ENCODE results near the gene PCCA.

Gene PCCA

GRCh38 chr13:100365680-100366079 lies 276.8 kb downstream of the PCCA start:
- H2BK5ac ChIP-seq (ENCODE audit: low read depth, low read length, poor library complexity, severe bottlenecking): no peak overlapping the region
- 88% methylated on average over 1 of the region's 3 CpGs for WGBS
- H3K79me1 ChIP-seq (replicated peaks; ENCODE audit: low read length, poor library complexity, severe bottlenecking): peaks cover 7% of the 10 kb centered on the region
- H2AK5ac ChIP-seq (ENCODE audit: low read length, severe bottlenecking): no peak overlapping the region
- no peak overlapping the region for H2AFZ ChIP-seq (ENCODE audit: low read depth, low read length)
- H3K4me3 ChIP-seq (ENCODE audit: insufficient read depth in 1 of 2, low read depth in 1 of 2, low read length in 2 of 2): no peak overlapping the region
- no peak overlapping the region for H3K27ac ChIP-seq (ENCODE audit: low read length, poor library complexity, severe bottlenecking)
- H2BK12ac ChIP-seq (ENCODE audit: low read length in 2 of 2): no peak overlapping the region
- no peak overlapping the region for H3K9ac ChIP-seq (ENCODE audit: low read length)
- no peak overlapping the region for H3K18ac ChIP-seq (ENCODE audit: low read depth in 1 of 2, low read length in 2 of 2)
- H4K8ac ChIP-seq (ENCODE audit: low read length): no peak overlapping the region
- H3K23ac ChIP-seq (ENCODE audit: low read length in 2 of 2): no peak overlapping the region
- H3K4me2 ChIP-seq (ENCODE audit: low read length, poor library complexity, severe bottlenecking): no peak overlapping the region
- H3K9me3 ChIP-seq (ENCODE audit: control insufficient read depth, low read length): no peaks in the 10 kb centered on the region
- no peak for DNase-seq
- H3K4ac ChIP-seq (ENCODE audit: low read depth in 1 of 2, low read length in 2 of 2): no peak overlapping the region
- H2BK15ac ChIP-seq (ENCODE audit: low read depth, poor library complexity, severe bottlenecking): no peak overlapping the region
- H3K14ac ChIP-seq (ENCODE audit: low read length in 2 of 2): no peak overlapping the region
- no peak overlapping the region for H2BK120ac ChIP-seq (ENCODE audit: low read depth, low read length)
- H3K36me3 ChIP-seq (ENCODE audit: control insufficient read depth in 1 of 2, insufficient read depth in 2 of 2, low read depth in 1 of 2, low read length in 2 of 2): no peaks in the 10 kb centered on the region
- no peaks in the 10 kb centered on the region for H3K27me3 ChIP-seq (ENCODE audit: control insufficient read depth in 1 of 2, insufficient read depth in 1 of 2, low read length in 2 of 2)
- H4K91ac ChIP-seq (ENCODE audit: low read length): no peak overlapping the region
- H3K4me1 ChIP-seq (ENCODE audit: control insufficient read depth, insufficient read depth, low read depth, low read length): peaks cover 3% of the 10 kb centered on the region

GRCh38 chr13:100378533-100378932 lies 289.6 kb downstream of the PCCA start:
- Histone ChIP-seq H2BK120ac (ENCODE audit: low read depth, low read length) (no peak overlapping the region), H3K36me3 (ENCODE audit: control insufficient read depth in 1 of 2, insufficient read depth in 2 of 2, low read depth in 1 of 2, low read length in 2 of 2) (peaks cover 5 to 24% of the 10 kb centered on the region in 2 experiments), H4K8ac (ENCODE audit: low read length) (no peak overlapping the region), H3K23ac (ENCODE audit: low read length in 2 of 2) (no peak overlapping the region), H3K79me1 (replicated peaks; ENCODE audit: low read length, poor library complexity, severe bottlenecking) (peaks cover 32% of the 10 kb centered on the region), H2AK5ac (ENCODE audit: low read length, severe bottlenecking) (no peak overlapping the region), H3K4me3 (ENCODE audit: insufficient read depth in 1 of 2, low read depth in 1 of 2, low read length in 2 of 2) (no peak overlapping the region), H3K14ac (ENCODE audit: low read length in 2 of 2) (no peak overlapping the region), H3K9ac (ENCODE audit: low read length) (no peak overlapping the region), H2BK15ac (ENCODE audit: low read depth, poor library complexity, severe bottlenecking) (no peak overlapping the region), H3K27ac (ENCODE audit: low read length, poor library complexity, severe bottlenecking) (no peak overlapping the region), H3K4me2 (ENCODE audit: low read length, poor library complexity, severe bottlenecking) (no peak overlapping the region), H3K18ac (ENCODE audit: low read depth in 1 of 2, low read length in 2 of 2) (no peak overlapping the region), H3K4ac (ENCODE audit: low read depth in 1 of 2, low read length in 2 of 2) (no peak overlapping the region), H2BK5ac (ENCODE audit: low read depth, low read length, poor library complexity, severe bottlenecking) (no peak overlapping the region), H2AFZ (ENCODE audit: low read depth, low read length) (no peak overlapping the region), H4K91ac (ENCODE audit: low read length) (no peak overlapping the region), H2BK12ac (ENCODE audit: low read length in 2 of 2) (no peak overlapping the region), H3K27me3 (ENCODE audit: control insufficient read depth in 1 of 2, insufficient read depth in 1 of 2, low read length in 2 of 2) (no peaks in the 10 kb centered on the region), H3K9me3 (ENCODE audit: control insufficient read depth, low read length) (peaks cover 27% of the 10 kb centered on the region), H3K4me1 (ENCODE audit: control insufficient read depth, insufficient read depth, low read depth, low read length) (peaks cover 7% of the 10 kb centered on the region)
- no peak for DNase-seq

- H3K27ac ChIP-seq (ENCODE audit: low read length, poor library complexity, severe bottlenecking): no peak overlapping the region
- no peak overlapping the region for H2AFZ ChIP-seq (ENCODE audit: low read depth, low read length)
- no peak overlapping the region for H2BK5ac ChIP-seq (ENCODE audit: low read depth, low read length, poor library complexity, severe bottlenecking)
- no peak overlapping the region for H3K23ac ChIP-seq (ENCODE audit: low read length in 2 of 2)
- H2BK12ac ChIP-seq (ENCODE audit: low read length in 2 of 2): peak overlapping the region in 1 of 2 experiments; percentile 25
- H3K4me1 ChIP-seq (ENCODE audit: control insufficient read depth, insufficient read depth, low read depth, low read length): peaks cover 7% of the 10 kb centered on the region
- no peak overlapping the region for H3K4ac ChIP-seq (ENCODE audit: low read depth in 1 of 2, low read length in 2 of 2)
- no peak overlapping the region for H4K91ac ChIP-seq (ENCODE audit: low read length)
- H2BK120ac ChIP-seq (ENCODE audit: low read depth, low read length): no peak overlapping the region
- no peaks in the 10 kb centered on the region for H3K27me3 ChIP-seq (ENCODE audit: control insufficient read depth in 1 of 2, insufficient read depth in 1 of 2, low read length in 2 of 2)
- H2AK5ac ChIP-seq (ENCODE audit: low read length, severe bottlenecking): peak overlapping the region; percentile 96
- DNase-seq: no peak
- H3K4me2 ChIP-seq (ENCODE audit: low read length, poor library complexity, severe bottlenecking): no peak overlapping the region
- H3K9ac ChIP-seq (ENCODE audit: low read length): no peak overlapping the region
- peak overlapping the region in 1 of 2 experiments; percentile 28 for H3K18ac ChIP-seq (ENCODE audit: low read depth in 1 of 2, low read length in 2 of 2)
- 82% methylated on average over 15 of the region's 16 CpGs for WGBS
- peaks cover 29% of the 10 kb centered on the region for H3K79me1 ChIP-seq (replicated peaks; ENCODE audit: low read length, poor library complexity, severe bottlenecking)
- H3K14ac ChIP-seq (ENCODE audit: low read length in 2 of 2): peak overlapping the region in 1 of 2 experiments; percentile 30
- H3K36me3 ChIP-seq (ENCODE audit: control insufficient read depth in 1 of 2, insufficient read depth in 2 of 2, low read depth in 1 of 2, low read length in 2 of 2): peaks cover 8 to 19% of the 10 kb centered on the region in 2 experiments
- H4K8ac ChIP-seq (ENCODE audit: low read length): peak overlapping the region; percentile 17
- H2BK15ac ChIP-seq (ENCODE audit: low read depth, poor library complexity, severe bottlenecking): peak overlapping the region; percentile 19
- no peak overlapping the region for H3K4me3 ChIP-seq (ENCODE audit: insufficient read depth in 1 of 2, low read depth in 1 of 2, low read length in 2 of 2)
- peaks cover 19% of the 10 kb centered on the region for H3K9me3 ChIP-seq (ENCODE audit: control insufficient read depth, low read length)
These were observed 292.8 kb downstream of the PCCA start for GRCh38 chr13:100381595-100382224.

- Histone ChIP-seq H3K9me3 (ENCODE audit: control insufficient read depth, low read length) (peaks cover 11% of the 10 kb centered on the region), H3K4me3 (ENCODE audit: insufficient read depth in 1 of 2, low read depth in 1 of 2, low read length in 2 of 2) (no peak overlapping the region), H3K79me1 (replicated peaks; ENCODE audit: low read length, poor library complexity, severe bottlenecking) (peaks cover 27% of the 10 kb centered on the region), H3K9ac (ENCODE audit: low read length) (no peak overlapping the region), H2BK120ac (ENCODE audit: low read depth, low read length) (no peak overlapping the region), H3K14ac (ENCODE audit: low read length in 2 of 2) (no peak overlapping the region), H2BK15ac (ENCODE audit: low read depth, poor library complexity, severe bottlenecking) (no peak overlapping the region), H2BK5ac (ENCODE audit: low read depth, low read length, poor library complexity, severe bottlenecking) (no peak overlapping the region), H4K91ac (ENCODE audit: low read length) (no peak overlapping the region), H2AK5ac (ENCODE audit: low read length, severe bottlenecking) (no peak overlapping the region), H2BK12ac (ENCODE audit: low read length in 2 of 2) (no peak overlapping the region), H4K8ac (ENCODE audit: low read length) (no peak overlapping the region), H3K4me1 (ENCODE audit: control insufficient read depth, insufficient read depth, low read depth, low read length) (peaks cover 7% of the 10 kb centered on the region), H3K36me3 (ENCODE audit: control insufficient read depth in 1 of 2, insufficient read depth in 2 of 2, low read depth in 1 of 2, low read length in 2 of 2) (peaks cover 15 to 16% of the 10 kb centered on the region in 2 experiments), H3K4ac (ENCODE audit: low read depth in 1 of 2, low read length in 2 of 2) (no peak overlapping the region), H3K27ac (ENCODE audit: low read length, poor library complexity, severe bottlenecking) (no peak overlapping the region), H2AFZ (ENCODE audit: low read depth, low read length) (no peak overlapping the region), H3K27me3 (ENCODE audit: control insufficient read depth in 1 of 2, insufficient read depth in 1 of 2, low read length in 2 of 2) (no peaks in the 10 kb centered on the region), H3K18ac (ENCODE audit: low read depth in 1 of 2, low read length in 2 of 2) (peak overlapping the region in 1 of 2 experiments; percentile 21), H3K23ac (ENCODE audit: low read length in 2 of 2) (no peak overlapping the region), H3K4me2 (ENCODE audit: low read length, poor library complexity, severe bottlenecking) (no peak overlapping the region)
- DNase-seq: peak; percentile 23
These were observed 293.9 kb downstream of the PCCA start for GRCh38 chr13:100382785-100383184.

Measured in mesenchymal stem cell (in vitro differentiated cells and primary cell).